ENCODE measurements around the gene COPS7A.

COPS7A gene

GRCh38 chr12:6751767-6752166, 27.9 kb downstream of the COPS7A start:
- FAIRE-seq: no peak

DNA sequence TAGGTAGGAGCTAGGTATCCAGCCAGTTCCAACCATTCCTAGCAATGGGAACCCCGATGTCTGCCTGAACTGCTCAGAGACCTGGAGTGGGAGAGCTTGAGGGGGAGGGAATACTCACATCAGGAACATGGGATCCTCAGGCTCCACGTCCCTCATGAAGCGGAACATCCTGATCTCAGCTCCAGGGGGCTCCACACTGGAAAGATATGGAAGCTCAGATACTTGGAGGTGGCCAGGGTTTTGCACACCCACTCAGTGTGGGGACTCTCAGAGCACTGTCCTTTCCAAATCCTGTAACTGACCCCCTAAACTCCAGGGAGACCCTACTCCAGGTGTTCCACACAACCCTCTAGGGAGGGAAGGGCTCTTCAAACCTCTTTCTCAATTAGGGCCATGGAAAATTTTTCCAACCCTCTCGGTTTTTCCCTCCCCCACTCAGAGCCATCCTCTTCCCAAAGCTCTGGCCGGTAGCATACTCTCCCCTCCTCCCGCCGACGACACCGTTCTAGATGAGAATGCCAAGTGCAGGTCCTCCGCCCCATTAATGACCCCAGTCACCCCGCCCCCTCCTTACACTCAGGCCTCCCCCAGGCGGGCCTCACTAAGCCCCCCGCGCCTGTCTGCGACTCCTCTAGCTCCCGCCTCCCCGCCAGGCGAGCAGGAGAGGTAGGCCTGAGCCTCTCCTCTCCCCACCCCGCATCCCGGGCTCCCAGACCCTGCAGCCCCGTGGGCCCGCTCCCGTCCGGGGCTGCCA, 28.5 kb downstream of the COPS7A start:
- no peak for FAIRE-seq

DNA sequence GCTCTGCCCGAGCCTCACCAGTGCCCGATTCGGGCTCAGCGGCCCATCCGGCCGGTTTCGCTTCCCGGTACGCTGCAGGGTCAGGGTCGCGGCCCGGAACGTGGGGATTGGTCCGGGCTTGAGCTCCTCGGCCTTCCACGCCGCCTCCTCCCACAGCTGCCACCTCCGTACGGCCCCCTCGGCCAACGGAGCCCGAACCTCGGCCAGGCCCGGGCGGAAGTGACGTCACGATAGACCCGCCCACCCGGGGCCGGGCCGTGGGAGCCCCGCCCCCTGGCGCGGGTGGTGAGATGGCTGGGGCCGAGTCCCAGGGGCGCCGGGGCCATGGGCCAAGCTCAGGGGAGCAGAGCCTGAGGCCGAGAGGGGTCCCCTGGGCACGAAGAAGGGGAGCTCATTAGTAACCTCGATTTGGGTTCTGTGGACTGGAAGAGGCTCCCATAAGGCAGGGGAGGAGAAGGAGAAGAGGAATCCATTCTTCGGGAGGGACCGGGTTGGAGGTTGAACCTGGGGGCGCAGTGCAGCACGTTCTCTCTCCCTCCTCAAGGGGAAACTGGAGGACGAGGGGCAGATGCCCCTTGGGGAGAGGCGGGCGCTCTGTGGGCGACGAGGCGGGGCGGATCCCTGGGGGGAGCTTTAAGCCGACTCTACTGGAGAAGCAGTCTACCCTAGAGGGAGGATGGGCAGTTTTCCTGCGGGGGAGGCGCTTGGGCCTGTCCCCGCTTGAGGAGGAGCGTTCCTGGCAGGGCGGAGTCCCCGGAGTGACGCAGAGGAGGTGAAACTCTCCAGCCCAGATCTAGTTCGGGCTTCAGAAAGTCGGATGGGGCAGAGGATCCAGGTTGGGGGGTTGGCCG, 29.3 kb downstream of the COPS7A start, which contains the start of gene MLF2:
Gene MLF2 (minus strand): TSS at position 221 of the 851 bp plus-strand sequence. CDS start 807 bp downstream, outside the sequence.
- FAIRE-seq: no peak

DNA sequence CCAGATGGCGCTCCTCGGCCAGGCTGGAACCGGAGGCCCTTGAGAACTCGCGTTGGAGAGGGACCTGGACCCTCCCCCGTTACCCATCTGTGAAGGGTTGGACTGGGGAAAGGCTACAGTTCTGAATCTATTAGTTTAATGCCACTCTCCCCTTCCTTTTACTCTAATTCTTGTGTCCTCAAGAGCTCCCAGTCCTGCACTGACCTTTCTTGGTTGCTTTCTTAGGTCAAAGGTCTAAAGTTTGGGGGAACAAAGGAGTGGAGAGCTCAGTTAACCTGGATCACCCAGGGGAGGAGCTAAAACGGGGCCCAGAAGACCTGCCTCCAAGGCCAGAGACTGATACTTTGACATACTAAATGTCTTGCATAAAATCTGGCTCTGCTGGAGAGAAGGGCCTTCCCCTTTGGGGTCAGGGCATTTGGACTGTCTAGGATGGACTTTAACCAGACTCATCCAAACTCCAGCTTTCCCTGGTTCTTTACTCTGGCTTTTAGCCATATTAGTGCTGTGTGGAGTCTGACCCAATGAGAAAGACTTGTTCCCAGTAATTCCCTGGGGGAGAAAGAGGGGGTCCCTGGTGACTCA, 30.0 kb downstream of the COPS7A start:
- FAIRE-seq: no peak

DNA sequence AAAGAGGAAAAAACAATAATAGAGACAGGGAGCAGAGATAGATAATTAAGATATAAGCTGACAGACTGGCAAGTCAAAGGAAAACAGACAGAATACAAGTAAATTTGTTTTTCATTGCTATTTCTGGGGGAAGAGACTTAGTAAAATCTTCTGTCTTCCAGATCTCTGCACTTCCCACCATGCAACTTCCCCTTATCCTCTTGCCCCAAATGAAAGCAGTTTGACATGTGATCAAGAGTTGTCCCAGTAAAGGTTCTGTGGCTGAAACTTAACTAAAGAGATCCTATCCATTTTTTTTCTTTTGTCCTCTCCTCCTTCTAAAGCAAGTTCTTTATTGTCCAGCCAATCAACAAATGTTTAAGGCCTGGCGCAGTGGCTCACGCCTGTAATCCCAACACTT, 30.6 kb downstream of the COPS7A start:
- FAIRE-seq: no peak

DNA sequence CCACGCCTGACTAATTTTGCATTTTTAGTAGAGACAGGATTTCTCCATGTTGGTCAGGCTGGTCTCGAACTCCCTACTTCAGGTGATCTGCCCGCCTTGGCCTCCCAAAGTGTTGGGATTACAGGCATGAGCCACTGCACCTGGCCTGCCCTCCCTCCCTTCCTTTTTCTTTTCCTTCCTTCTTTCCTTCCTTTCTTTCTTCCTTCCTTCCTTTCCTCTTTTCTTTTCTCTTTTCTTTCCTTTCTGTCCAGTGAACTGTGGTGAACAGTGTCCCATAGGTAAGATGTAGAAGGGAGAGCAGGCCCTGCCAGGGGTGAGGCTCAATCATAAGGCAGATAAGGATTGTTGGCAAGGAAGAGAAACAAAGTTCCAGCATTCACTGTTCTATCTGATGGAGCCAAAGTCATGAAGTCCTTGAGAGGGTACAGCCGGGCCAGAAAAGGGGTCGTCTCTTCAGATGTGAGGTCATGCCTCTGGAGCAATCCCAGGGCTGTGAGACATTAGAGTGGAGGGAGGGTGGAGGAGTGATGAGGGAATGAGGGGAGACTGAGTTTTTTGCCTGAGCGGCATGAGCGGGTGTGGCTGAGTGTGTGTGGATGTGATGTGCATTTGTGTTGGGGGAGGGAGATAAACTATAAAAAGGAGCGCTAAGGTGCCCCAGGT, 33.3 kb downstream of the COPS7A start:
- FAIRE-seq: no peak

DNA sequence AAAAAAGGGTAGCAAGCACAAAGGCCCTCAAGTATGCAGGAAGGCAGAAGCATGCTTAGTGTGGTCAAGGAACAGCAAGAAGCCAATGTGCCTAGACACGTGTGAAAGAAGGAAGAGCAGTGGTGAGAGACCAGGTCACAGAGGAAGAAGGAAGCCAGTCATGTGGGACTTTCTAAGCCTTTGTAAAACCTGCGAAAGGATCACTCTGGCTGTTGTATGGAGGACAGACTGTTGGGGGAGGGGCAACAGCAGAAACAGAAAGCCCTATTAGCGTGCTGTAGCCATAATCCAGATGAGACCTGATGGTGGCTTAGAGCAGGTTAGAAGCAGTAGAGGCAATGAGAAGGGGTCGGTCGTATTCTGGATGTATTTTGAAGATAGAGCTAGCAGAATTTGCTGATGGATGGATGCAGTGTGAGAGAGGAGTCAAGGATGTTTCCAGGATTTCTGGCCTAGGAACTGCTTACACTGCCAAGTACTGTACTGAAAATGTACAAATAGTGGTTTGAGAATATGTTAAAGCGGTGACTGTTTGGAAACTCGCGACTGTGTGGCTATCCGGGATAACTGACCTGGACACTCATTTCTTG, 34.8 kb downstream of the COPS7A start:
- FAIRE-seq: no peak

GRCh38 chr12:6759741-6760140, 35.9 kb downstream of the COPS7A start:
- FAIRE-seq: no peak

DNA sequence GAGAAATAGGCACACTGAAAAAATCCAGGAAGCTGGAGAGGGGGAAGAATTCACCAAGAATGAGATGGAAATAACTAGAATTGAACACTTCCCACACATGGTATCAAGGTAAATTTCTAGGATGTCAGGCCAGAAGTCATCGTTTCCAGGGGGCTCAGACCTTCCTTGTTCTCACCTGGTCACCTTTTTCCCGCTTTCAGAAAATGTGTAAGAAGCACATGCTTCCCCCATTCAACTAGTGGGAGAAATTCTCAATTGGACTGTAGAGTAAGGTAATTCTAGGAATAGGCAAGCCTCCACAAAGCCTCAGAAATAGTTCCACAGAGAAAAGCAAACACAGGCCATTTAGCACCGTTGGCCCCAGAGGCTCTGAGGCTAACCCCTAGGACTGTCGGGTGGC, 39.5 kb downstream of the COPS7A start:
- FAIRE-seq: no peak

- FAIRE-seq: no peak
These were observed 40.4 kb downstream of the COPS7A start for GRCh38 chr12:6764011-6764828.

DNA sequence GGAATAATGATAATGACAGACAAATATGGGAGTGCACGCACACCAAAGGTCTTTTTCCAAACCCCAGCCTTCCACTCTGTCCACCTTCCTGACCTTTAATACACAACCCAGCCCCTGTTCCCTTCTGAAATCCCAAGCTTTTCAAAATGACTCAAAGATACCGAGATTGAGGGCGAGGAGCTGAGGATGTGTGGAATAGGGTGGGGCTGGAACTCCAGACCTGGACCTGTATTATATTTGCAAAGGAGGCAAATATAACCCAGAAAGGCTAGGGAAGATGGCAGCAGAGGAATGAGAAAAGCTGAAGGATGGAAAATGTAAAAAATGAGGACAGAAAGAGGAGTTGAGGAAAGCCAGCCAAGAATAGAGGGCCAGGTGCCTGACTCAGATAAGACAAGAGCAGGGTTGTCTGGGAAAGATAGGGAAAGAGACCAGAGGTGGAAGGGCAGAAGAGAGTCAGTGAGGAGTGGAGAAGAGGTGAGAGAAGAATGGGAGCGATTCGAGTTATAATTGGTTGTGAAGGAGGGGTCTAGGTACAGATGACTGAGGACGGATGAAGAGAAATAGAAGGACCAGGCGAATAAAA, 41.3 kb downstream of the COPS7A start:
- FAIRE-seq: no peak

GRCh38 chr12:6765634-6766581, 42.1 kb downstream of the COPS7A start, which contains the start of gene PTMS:
TSS of gene PTMS (plus strand) at chr12:6766363. CDS start at chr12:6766706, 343 bp downstream.
- FAIRE-seq: no peak

GRCh38 chr12:6766651-6767349, 43.0 kb downstream of the COPS7A start:
- FAIRE-seq: no peak

DNA sequence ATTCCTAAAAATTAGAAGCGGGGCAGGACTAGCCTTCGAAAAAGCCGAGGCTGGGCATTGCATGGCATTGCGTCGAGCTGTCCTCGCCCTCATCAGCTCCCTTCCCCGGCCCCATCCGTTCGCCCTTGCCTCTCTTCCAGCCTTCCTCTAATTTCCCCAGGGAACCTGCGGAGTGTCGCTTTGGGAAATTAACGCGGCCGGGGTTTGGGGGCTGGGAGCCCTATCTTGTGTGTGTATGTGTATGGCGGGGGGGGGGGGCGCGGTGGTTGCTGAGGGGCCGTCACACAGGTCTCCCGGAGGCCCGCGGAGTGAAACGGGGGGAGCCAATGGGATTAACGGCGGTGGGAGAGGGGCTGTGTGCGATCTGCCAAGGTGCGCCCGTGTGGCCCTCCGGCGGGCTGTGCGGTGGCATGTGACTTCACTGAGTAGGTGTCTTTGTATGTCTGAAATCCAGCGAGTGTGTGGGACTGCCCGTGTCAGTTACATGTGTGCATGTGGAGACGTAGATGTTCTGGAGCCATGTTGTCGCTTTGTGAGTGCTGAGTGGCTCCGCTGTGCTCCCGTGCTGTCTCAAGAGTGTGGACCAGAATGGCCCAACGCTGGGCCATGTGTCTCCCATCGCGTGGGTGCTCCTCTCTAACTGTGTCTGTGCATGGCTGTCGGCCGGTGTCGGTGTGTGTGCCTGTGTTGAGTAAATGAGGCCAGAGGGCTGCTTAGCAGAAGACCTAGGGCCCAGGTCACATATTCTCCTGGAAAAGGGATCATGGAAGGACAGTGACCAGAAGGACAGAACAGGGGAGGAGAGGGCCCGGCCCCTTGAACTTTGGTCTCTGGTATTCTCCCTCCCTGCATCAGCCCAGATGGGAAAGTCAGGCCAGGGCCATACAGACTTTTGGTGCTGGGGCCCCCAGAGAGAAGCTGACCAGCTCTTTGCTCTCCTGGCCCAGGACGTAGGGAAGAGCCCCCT, 43.8 kb downstream of the COPS7A start:
- no peak for FAIRE-seq

GRCh38 chr12:6768437-6768914, 44.6 kb downstream of the COPS7A start:
- no peak for FAIRE-seq

- no peak for FAIRE-seq
These were observed 45.1 kb downstream of the COPS7A start for GRCh38 chr12:6768990-6769389.

- FAIRE-seq: no peak
These were observed 45.8 kb downstream of the COPS7A start for GRCh38 chr12:6769666-6770065.

DNA sequence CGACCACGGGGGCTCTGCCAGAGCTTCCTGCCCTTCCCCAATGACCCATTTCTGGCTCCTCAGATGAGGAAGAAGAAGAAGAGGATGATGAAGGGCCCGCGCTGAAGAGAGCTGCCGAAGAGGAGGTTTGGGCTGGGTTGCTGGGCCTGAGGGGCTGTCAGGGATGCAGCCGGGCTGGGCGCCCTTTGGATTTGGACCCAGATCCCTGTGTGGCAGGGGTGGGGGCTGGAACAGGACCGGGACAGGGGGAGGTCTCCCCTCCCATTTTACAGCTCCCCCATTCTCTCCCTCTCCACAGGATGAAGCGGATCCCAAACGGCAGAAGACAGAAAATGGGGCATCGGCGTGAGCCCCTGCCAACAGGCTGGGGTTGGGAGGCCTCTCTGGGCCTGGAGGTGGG, 46.2 kb downstream of the COPS7A start:
- FAIRE-seq: no peak

Measured in colon (tissue), 2 donors.